Measurements from ENCODE around the gene SOX8. TPM values are rescaled to one million over a fixed set of nuclear protein-coding genes. Genes with fewer than 3 reads are reported as not detected.

Gene SOX8
- total and polyA plus RNA-seq, 5 donors = 0.97 to 2.1 (median 1.8) TPM

Other genes starting within 250 kb of the SOX8 start
- gene CIAO3, start 240.8 kb upstream of the SOX8 start, total RNA-seq = 10 to 100 TPM; 21.5 to 31.3 (median 23.4) TPM
- gene CIAO3, start 240.8 kb upstream of the SOX8 start, polyA plus RNA-seq = 28.2 TPM
- 1 to 10 TPM in 2 of 4 donors, under 1 TPM in 1, not detected in 1; 0.92 to 3.1 (median 1.0) TPM for gene MSLN, start 221.0 kb upstream of the SOX8 start, total RNA-seq
- not detected for gene MSLN, start 221.0 kb upstream of the SOX8 start, polyA plus RNA-seq
- 10 to 100 TPM in 2 of 4 donors, 1 to 10 TPM in 2; 9.3 to 11.8 (median 9.9) TPM for gene RPUSD1, start 193.4 kb upstream of the SOX8 start, total RNA-seq
- gene RPUSD1, start 193.4 kb upstream of the SOX8 start, polyA plus RNA-seq = 11.5 TPM
- gene CHTF18, start 193.2 kb upstream of the SOX8 start, total RNA-seq = 1 to 10 TPM; 4.0 to 6.9 (median 4.9) TPM
- gene CHTF18, start 193.2 kb upstream of the SOX8 start, polyA plus RNA-seq = 3.4 TPM
- not detected for gene GNG13, start 181.0 kb upstream of the SOX8 start, total RNA-seq
- gene GNG13, start 181.0 kb upstream of the SOX8 start, polyA plus RNA-seq = not detected
- 10 to 100 TPM; 10.6 to 13.3 (median 11.2) TPM for gene LMF1, start 10.8 kb upstream of the SOX8 start, total RNA-seq
- gene LMF1, start 10.8 kb upstream of the SOX8 start, polyA plus RNA-seq = 7.8 TPM
- 10 to 100 TPM in 3 of 4 donors, 1 to 10 TPM in 1; 7.7 to 35.3 (median 22.6) TPM for gene SSTR5, start 91.0 kb downstream of the SOX8 start, total RNA-seq
- gene SSTR5, start 91.0 kb downstream of the SOX8 start, polyA plus RNA-seq = 13.4 TPM
- gene C1QTNF8, start 114.5 kb downstream of the SOX8 start, total RNA-seq = under 1 TPM in 2 of 4 donors, not detected in 2; 0.15 to 0.23 TPM
- gene C1QTNF8, start 114.5 kb downstream of the SOX8 start, polyA plus RNA-seq = 0.05 TPM
- gene CACNA1H, start 171.3 kb downstream of the SOX8 start, total RNA-seq = 1 to 10 TPM; 4.2 to 7.8 (median 6.0) TPM
- 7.5 TPM for gene CACNA1H, start 171.3 kb downstream of the SOX8 start, polyA plus RNA-seq
- gene TPSG1, start 243.5 kb downstream of the SOX8 start, total RNA-seq = under 1 TPM in 1 of 4 donors, not detected in 3; 0.21 TPM
- gene TPSG1, start 243.5 kb downstream of the SOX8 start, polyA plus RNA-seq = not detected
- 1 to 10 TPM in 3 of 4 donors, not detected in 1; 3.7 to 7.1 (median 6.7) TPM for gene TPSB2, start 248.4 kb downstream of the SOX8 start, total RNA-seq
- 1.8 TPM for gene TPSB2, start 248.4 kb downstream of the SOX8 start, polyA plus RNA-seq

Measured in right cardiac atrium (tissue), 5 donors.